Keratinocyte (primary cell): ENCODE data around the gene MACF1. TPM values are rescaled to one million over a fixed set of nuclear protein-coding genes. Genes with fewer than 3 reads are reported as not detected.

Source experiments
- DNase-seq: peaks from one replicate; pipeline ENCODE4 v3.0.0-alpha.2; 2011; ENCODE audit warnings: low read depth, missing footprints, low spot score
- FAIRE-seq: peaks from 2 replicates; lab custom pipeline; 2011; peaks lifted over from hg19 to GRCh38; lab: Jason Lieb, UNC
- H2AFZ ChIP-seq: 2 replicates; pipeline ENCODE4 v1.6.0; 2012; ENCODE audit warnings: low read length, control low read depth, inconsistent platforms; ENCODE audit not compliant: control insufficient read depth
- H3K27ac ChIP-seq: 2 replicates; pipeline ENCODE4 v1.5.1; 2011; ENCODE audit warnings: low read length; ENCODE audit not compliant: control insufficient read depth, insufficient read depth
- H3K27me3 ChIP-seq: 3 replicates; pipeline ENCODE4 v1.6.0; 2011; ENCODE audit warnings: low read length; ENCODE audit not compliant: control insufficient read depth, insufficient read depth; ENCODE audit errors: extremely low read depth
- H3K36me3 ChIP-seq, 2 experiments: 2 replicates in 1 of 2; 3 replicates in 1 of 2; pipeline ENCODE4 v1.5.1; 2011; ENCODE audit warnings: low read length in 2 of 2, mild to moderate bottlenecking in 1 of 2; ENCODE audit not compliant: control insufficient read depth in 2 of 2, insufficient read depth in 2 of 2; ENCODE audit errors: extremely low read depth in 1 of 2
- H3K4me1 ChIP-seq: 3 replicates; pipeline ENCODE4 v1.5.1; 2011; ENCODE audit warnings: low read length; ENCODE audit not compliant: control insufficient read depth, insufficient read depth; ENCODE audit errors: extremely low read depth
- H3K4me2 ChIP-seq: 3 replicates; pipeline ENCODE4 v1.6.0; 2011; ENCODE audit warnings: low read depth, low read length; ENCODE audit not compliant: control insufficient read depth, insufficient read depth; ENCODE audit errors: extremely low read depth
- H3K4me3 ChIP-seq, 3 experiments: fragments of 200-600 bp in 1 of 3; sonication (generic) in 1 of 3; 2 replicates in 2 of 3; 3 replicates in 1 of 3; pipeline ENCODE4 v1.5.1; 2011 to 2016; ENCODE audit warnings: low read length in 3 of 3, mild to moderate bottlenecking in 3 of 3, control low read depth in 2 of 3, inconsistent platforms in 1 of 3, low read depth in 1 of 3, mixed read lengths in 1 of 3, mixed run types in 1 of 3, moderate library complexity in 1 of 3; ENCODE audit not compliant: control insufficient read depth in 2 of 3, insufficient read depth in 2 of 3; ENCODE audit errors: extremely low read depth in 1 of 3
- H3K79me2 ChIP-seq: 2 replicates; pipeline ENCODE4 v1.6.0; 2012; ENCODE audit warnings: low read length; ENCODE audit not compliant: control insufficient read depth, insufficient read depth
- H3K9ac ChIP-seq: 3 replicates; pipeline ENCODE4 v1.6.0; 2011; ENCODE audit warnings: low read length; ENCODE audit not compliant: control insufficient read depth, insufficient read depth; ENCODE audit errors: extremely low read depth
- H3K9me1 ChIP-seq: 3 replicates; pipeline ENCODE4 v1.6.0; 2011; ENCODE audit warnings: low read length; ENCODE audit not compliant: control insufficient read depth, insufficient read depth; ENCODE audit errors: extremely low read depth
- H3K9me3 ChIP-seq: 2 replicates; pipeline ENCODE4 v1.5.1; 2012; ENCODE audit warnings: low read depth, low read length; ENCODE audit not compliant: control insufficient read depth
- H4K20me1 ChIP-seq: 3 replicates; pipeline ENCODE4 v1.6.0; 2011; ENCODE audit warnings: low read length; ENCODE audit not compliant: control insufficient read depth, insufficient read depth; ENCODE audit errors: extremely low read depth
- CTCF ChIP-seq, 3 experiments: IDR thresholded peaks in 1 of 3; conservative IDR thresholded peaks in 1 of 3; optimal IDR thresholded peaks in 1 of 3; 2 replicates in 2 of 3; 3 replicates in 1 of 3; pipeline versions ENCODE3 to v1.5.1; 2011; ENCODE audit warnings: low read length in 3 of 3, mild to moderate bottlenecking in 3 of 3, moderate library complexity in 2 of 3, control low read depth in 1 of 3, inconsistent platforms in 1 of 3; ENCODE audit not compliant: insufficient read depth in 2 of 3; ENCODE audit errors: extremely low read depth in 1 of 3
- EZH2 ChIP-seq: IDR thresholded peaks from one replicate; pipeline ENCODE4 v1.6.1; 2012; ENCODE audit warnings: inconsistent platforms, mild to moderate bottlenecking, low read length, moderate library complexity
- dilution Hi-C: fragments of 300-500 bp; cut with MboI; formaldehyde crosslinking; loops from one replicate; pipeline ENCODE4 v1.7.0; 2020; ENCODE audit warnings: low sequenced_read_pairs; ENCODE audit not compliant: extremely low pct_ligation_motif_present
- polyA plus RNA-seq, 5 experiments: library from polyadenylated mRNA; depleted of rRNA in 3 of 5; stranded (reverse) in 3 of 5; stranded (forward) in 1 of 5; unstranded in 1 of 5; fragments of >200 nt; gene quantifications; 1 replicate in 1 of 5; 2 replicates in 3 of 5; 3 replicates in 1 of 5; pipeline versions ENCODE4 v1.2.1 to v1.2.3, GENCODE V29; 2011 to 2012; ENCODE audit warnings: missing spikeins in 2 of 5, low read depth in 1 of 5, low replicate concordance in 1 of 5

Gene MACF1
- polyA plus RNA-seq, 1 donor (not counting 4 experiments of a cell fraction or from before 2014, with no cell fraction given), result 111 TPM

GRCh38 chr1:39427374-39427773 is 222.9 kb downstream of the MACF1 start:
- Histone ChIP-seq H3K4me2 (no peak overlapping the region), H4K20me1 (no peaks in the 10 kb centered on the region), H3K79me2 (no peaks in the 10 kb centered on the region), H3K27me3 (no peaks in the 10 kb centered on the region), H3K36me3 (peaks cover 23 to 28% of the 10 kb centered on the region in 2 experiments), H3K9me3 (no peaks in the 10 kb centered on the region), H3K9me1 (no peaks in the 10 kb centered on the region), H3K27ac (no peak overlapping the region), H3K9ac (no peak overlapping the region), H2AFZ (no peak overlapping the region), H3K4me3 (no peak overlapping the region), H3K4me1 (no peaks in the 10 kb centered on the region)
- TF ChIP-seq EZH2 (no peak), CTCF (optimal IDR thresholded peaks at IDR 0.05 in 1 of 3, IDR thresholded peaks at IDR 0.05 in 1 of 3, conservative IDR thresholded peaks at IDR 0.05 in 1 of 3; ENCODE audit: extremely low read depth in 1 of 3, insufficient read depth in 2 of 3, low read length in 3 of 3) (no peak)
- dilution Hi-C loops, result no loop called here
- FAIRE-seq (no peak), DNase-seq (no peak)

GRCh38 chr1:39427912-39428311 is 223.4 kb downstream of the MACF1 start:
- no peaks in the 10 kb centered on the region for H3K27me3 ChIP-seq
- no peak overlapping the region for H3K9ac ChIP-seq
- H3K27ac ChIP-seq, result no peak overlapping the region
- H4K20me1 ChIP-seq, result no peaks in the 10 kb centered on the region
- no peaks in the 10 kb centered on the region for H3K9me1 ChIP-seq
- no peaks in the 10 kb centered on the region for H3K79me2 ChIP-seq
- no peak for FAIRE-seq
- dilution Hi-C loops, result no loop called here
- H3K9me3 ChIP-seq, result no peaks in the 10 kb centered on the region
- H3K36me3 ChIP-seq, result peaks cover 23 to 28% of the 10 kb centered on the region in 2 experiments
- H3K4me3 ChIP-seq, result no peak overlapping the region
- no peak overlapping the region for H2AFZ ChIP-seq
- H3K4me2 ChIP-seq, result no peak overlapping the region
- H3K4me1 ChIP-seq, result no peaks in the 10 kb centered on the region
- no peak for DNase-seq
- TF ChIP-seq EZH2 (no peak), CTCF (optimal IDR thresholded peaks at IDR 0.05 in 1 of 3, IDR thresholded peaks at IDR 0.05 in 1 of 3, conservative IDR thresholded peaks at IDR 0.05 in 1 of 3; ENCODE audit: extremely low read depth in 1 of 3, insufficient read depth in 2 of 3, low read length in 3 of 3) (no peak)
